TTC549 (cell line): ENCODE measurements around the gene FUBP1.
"Not testable (repeated sequence)": the region's sequence is repeated elsewhere in the genome, so short reads cannot be mapped to it uniquely, and the experiment has no call there.

Source experiments
- FAIRE-seq: peaks from 2 replicates; lab custom pipeline; 2012; peaks lifted over from hg19 to GRCh38; lab: Jason Lieb, UNC

Gene FUBP1

GRCh38 chr1:77989744-77990143 lies 10.9 kb upstream of the FUBP1 start:
- no peak for FAIRE-seq

GRCh38 chr1:77987919-77988318 lies 9.0 kb upstream of the FUBP1 start:
- FAIRE-seq = no peak

DNA sequence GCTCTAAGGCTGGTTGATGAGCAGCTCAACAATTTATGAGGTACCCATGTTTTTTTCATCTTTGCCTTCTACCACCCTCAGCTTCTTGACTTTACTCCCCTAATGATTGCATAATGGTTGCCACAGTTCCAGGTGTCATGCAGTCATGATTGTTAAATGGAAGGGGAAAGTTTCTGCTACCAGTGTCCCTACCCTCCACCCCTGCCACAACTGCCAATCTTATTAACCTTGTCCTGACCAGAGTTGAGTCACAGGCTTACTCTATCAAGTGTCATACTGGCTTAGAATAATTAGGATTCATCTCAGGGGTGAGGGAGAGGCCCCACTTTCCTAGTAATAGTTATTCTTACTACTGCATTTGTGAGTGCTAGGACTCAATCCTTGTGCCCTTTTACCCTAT lies 7.9 kb upstream of the FUBP1 start:
- no peak for FAIRE-seq

- FAIRE-seq = no peak
Observed at GRCh38 chr1:77984629-77985028, 5.8 kb upstream of the FUBP1 start.

GRCh38 chr1:77983997-77984355 lies 5.1 kb upstream of the FUBP1 start:
- no peak for FAIRE-seq

DNA sequence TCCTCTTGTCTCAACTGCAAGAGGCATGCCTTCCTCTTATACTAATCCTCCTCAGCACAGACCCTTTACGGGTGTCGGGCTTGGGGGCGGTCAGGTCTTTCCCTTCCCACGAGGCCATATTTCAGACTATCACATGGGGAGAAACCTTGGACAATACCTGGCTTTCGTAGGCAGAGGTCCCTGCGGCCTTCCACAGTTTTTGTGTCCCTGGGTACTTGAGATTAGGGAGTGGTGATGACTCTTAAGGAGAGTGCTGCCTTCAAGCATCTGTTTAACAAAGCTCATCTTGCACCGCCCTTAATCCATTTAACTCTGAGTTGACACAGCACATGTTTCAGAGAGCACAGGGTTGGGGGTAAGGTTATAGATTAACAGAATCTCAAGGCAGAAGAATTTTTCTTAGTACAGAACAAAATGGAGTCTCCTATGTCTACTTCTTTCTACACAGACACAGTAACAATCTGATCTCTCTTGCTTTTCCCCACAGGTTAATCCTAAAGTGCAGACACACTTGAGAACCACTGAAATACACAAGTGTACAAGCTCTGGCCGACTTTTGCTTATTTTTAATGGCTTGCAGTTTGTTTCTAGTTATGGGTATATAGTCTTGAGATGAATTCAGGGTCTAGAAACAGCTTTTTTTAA lies 4.6 kb upstream of the FUBP1 start:
- not testable (repeated sequence) for FAIRE-seq

GRCh38 chr1:77978293-77978968 lies 441 bp downstream of the FUBP1 start:
- no peak for FAIRE-seq

DNA sequence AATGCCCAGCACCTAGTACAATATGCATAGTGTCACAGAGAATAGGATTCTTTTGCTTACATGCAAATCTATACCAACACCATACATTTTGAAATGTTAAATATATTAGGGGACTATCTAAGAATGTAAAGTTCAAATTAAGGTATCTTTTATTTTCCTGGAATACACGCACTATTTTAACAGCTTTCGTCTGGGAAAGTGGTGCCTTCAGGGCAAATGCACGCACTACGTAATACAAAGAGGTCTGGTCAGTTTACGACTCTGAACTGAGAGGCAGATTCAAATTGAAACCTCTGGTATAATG lies 931 bp downstream of the FUBP1 start:
- no peak for FAIRE-seq

DNA sequence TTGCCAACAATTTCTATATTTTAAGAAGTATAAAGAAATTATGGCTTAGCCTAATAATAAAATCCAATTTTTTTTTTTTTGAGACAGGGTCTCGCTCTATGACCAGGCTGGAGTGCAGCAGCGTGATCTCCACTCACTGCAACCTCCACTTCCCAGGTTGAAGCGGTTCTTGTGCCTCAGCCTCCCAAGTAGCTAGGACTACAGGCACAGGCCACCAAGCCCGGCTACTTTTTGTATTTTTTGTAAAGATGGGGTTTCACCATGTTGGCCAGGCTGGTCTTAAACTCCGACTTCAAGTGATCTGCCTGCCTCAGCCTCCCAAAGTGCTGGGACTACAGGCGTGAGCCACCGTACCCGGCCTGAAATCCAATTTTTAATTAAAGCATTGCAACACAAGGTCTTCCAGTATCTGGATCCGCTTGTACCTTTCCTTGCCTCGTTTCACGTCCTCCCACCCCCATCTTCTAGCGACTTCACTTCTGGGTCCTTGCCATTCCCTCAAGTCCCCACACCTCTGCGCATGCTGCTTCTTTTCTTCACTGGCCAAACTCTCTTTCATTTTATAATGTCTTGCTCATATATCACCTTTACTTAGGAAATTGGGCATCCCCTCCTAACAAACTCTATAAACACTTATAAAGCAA lies 2.3 kb downstream of the FUBP1 start:
- FAIRE-seq = no peak

- FAIRE-seq = no peak
Observed at GRCh38 chr1:77975907-77976306, 3.0 kb downstream of the FUBP1 start.

DNA sequence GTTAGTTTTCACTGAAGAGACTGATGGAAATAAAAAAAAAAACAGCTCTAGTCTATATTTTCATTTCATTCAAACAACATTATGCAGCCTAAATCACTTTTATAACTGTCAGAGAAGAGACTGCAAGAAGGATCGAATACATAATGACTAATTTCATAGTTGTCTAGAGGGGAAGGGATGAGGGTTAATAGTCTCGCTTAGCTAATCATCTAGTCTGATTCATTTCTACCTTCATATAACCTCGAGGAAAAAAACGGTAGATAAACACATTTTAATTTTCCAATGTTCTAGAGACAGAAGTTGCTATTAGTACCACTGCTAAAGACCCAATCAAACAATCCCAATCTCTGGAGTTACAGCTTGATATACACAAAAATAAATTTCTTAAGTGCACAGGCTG lies 3.5 kb downstream of the FUBP1 start:
- FAIRE-seq = no peak

- FAIRE-seq = no peak
Observed at GRCh38 chr1:77972080-77972479, 6.8 kb downstream of the FUBP1 start.

DNA sequence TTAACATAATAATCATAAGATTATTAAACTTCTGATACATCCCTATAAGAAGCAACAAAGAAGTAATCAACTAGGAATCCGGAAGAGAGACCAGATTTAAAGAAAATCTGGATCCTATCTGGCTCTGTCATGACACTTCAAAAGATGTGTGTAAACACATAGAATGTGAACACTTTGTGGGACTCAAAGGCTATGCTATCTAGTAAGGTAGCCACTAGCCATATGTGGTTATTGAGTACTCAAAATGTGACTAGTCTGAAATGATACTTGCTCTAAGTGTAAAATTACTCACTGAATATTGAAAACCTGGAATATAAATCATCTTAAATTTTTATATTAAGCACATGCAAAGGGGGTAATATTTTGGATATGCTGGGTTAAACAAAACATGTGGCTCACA lies 8.7 kb downstream of the FUBP1 start:
- no peak for FAIRE-seq

- no peak for FAIRE-seq
Observed at GRCh38 chr1:77966291-77966690, 12.6 kb downstream of the FUBP1 start.

DNA sequence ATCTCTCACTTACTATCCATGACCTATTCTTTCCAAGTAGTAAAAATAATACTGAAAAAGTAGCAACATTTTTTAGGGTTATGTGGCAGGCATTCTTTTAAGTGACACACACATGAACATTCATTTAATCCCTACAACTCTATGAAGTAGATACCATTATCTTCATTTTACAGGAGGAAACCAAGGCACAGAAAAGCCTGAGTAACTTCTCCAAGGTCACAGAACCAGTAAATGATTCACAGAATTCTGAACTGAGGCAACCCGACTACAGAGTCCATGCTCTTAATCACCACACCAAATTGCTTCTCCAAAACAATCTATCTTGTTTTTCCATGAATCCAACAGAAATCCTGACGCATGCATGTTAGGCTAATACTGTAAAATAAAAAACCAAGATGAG lies 17.5 kb downstream of the FUBP1 start:
- no peak for FAIRE-seq

- FAIRE-seq = no peak
Observed at GRCh38 chr1:77958850-77959249, 20.0 kb downstream of the FUBP1 start.

DNA sequence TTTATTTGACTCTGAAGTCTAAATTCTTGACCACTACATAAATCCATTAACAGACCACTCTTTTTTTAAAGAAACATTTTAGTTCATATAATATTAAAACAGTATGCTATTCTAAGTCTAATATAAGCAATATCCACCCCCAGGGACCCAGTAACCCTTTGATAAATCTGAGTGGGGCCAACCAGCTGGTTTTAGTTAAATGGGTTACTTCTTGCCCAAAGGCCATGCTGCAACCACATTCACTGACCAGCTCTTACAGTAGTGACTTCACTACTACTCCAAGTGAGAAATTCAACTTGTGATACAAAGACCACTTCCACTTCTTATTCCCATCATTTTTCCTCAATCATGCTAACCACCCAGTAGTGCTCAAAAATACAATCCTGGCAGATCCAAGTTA lies 20.5 kb downstream of the FUBP1 start:
- FAIRE-seq = no peak

DNA sequence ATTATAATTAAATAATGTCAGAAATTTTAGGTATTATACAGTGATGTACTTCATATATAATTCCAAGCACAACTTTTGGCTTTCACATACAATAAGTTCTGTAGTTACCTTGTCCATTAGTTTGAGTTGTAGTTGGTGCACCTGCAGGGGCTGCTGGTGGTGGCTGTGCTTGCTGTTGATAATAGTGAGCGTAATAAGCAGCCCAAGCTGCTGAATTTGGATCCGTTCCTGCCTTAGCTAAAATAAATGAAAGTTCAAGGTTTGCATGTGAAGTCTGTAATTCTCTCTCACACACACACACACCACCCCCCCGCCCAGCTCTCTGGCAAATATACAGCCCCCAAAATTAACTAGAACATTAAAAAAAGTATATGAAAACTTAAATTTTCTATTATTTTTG lies 22.4 kb downstream of the FUBP1 start:
- no peak for FAIRE-seq

GRCh38 chr1:77955709-77956108 lies 23.2 kb downstream of the FUBP1 start:
- FAIRE-seq = no peak

- no peak for FAIRE-seq
Observed at GRCh38 chr1:77954521-77954920, 24.4 kb downstream of the FUBP1 start.

DNA sequence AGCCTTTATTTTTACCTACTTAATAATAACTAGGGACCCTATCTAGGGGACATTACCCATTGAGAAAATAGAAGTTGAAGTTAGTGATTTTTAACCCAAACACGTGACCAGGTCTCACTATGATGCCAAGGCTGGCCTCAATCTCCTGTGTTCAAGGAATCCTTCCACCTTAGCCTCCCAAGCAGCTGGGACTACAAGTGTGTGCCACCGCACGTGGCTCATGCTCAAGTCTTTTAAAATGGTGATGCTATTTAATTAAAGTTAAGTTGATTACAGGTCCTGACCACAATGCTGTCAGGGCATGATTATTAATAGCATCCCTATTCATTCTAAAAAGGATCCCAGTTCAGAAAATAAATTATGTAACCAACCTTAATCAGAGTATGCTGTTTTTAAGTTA lies 25.0 kb downstream of the FUBP1 start:
- FAIRE-seq = no peak

DNA sequence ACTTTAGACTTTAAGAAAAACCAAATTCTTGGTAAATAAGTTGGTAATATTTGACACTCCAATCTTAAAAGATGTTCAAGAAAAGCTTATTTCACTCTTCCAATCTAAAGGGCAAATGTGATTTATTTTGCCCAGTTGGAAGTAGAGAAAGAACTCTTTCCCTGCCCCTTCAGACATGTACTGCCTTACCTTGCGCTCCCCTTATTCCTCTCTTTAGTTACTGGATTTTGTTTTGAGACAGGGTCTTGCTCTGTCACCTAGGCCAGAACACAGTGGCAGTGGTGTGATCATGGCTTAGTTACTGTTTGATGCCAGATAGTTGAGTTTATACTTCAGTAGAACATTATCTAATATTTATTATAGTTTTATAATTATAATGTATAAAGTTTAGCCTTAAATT lies 27.5 kb downstream of the FUBP1 start:
- no peak for FAIRE-seq

GRCh38 chr1:77950873-77951272 lies 28.0 kb downstream of the FUBP1 start:
- FAIRE-seq = no peak

- no peak for FAIRE-seq
Observed at GRCh38 chr1:77948841-77949424, 29.9 kb downstream of the FUBP1 start.
